ENCODE data around the gene WBP1. TPM values are rescaled to one million over a fixed set of nuclear protein-coding genes. Genes with fewer than 3 reads are reported as not detected.
A peak's percentile ranks its signal among the peaks of the same experiment; 100 is the strongest.

The WBP1 gene
- total RNA-seq, 1 experiment from 2014 or later = 37.9 TPM

DNA sequence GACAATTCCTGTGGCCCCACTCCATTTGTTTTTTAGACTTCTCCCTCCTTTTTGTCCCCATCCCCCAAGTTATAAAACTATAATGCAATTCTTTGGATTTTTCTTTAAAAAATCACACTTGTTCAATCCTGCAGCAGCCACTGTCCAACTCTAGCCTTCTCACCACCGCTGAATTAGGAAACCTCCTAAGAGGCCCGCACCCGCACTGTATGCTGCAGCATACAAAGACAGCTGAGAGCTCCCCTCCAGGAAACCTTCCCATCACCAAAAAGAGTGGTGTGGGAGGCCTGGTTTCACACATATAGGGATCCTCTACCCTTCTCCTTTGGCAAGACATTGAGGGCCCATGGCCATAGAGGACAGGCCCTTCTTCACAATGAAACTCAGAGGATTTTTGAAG is 46.4 kb downstream of the WBP1 start:
- H3K27me3 ChIP-seq (replicated peaks; ENCODE audit: insufficient read depth, low read depth, low read length, poor library complexity) = peaks cover 9% of the 10 kb centered on the region
- no peak overlapping the region for H3K27ac ChIP-seq (ENCODE audit: low read depth, low read length, poor library complexity, severe bottlenecking)
- TF ChIP-seq EZH2 (IDR thresholded peaks at IDR 0.05; ENCODE audit: borderline replicate concordance, low read depth, low read length, poor library complexity, severe bottlenecking) = no peak
- TF ChIP-seq, protein P1, sequence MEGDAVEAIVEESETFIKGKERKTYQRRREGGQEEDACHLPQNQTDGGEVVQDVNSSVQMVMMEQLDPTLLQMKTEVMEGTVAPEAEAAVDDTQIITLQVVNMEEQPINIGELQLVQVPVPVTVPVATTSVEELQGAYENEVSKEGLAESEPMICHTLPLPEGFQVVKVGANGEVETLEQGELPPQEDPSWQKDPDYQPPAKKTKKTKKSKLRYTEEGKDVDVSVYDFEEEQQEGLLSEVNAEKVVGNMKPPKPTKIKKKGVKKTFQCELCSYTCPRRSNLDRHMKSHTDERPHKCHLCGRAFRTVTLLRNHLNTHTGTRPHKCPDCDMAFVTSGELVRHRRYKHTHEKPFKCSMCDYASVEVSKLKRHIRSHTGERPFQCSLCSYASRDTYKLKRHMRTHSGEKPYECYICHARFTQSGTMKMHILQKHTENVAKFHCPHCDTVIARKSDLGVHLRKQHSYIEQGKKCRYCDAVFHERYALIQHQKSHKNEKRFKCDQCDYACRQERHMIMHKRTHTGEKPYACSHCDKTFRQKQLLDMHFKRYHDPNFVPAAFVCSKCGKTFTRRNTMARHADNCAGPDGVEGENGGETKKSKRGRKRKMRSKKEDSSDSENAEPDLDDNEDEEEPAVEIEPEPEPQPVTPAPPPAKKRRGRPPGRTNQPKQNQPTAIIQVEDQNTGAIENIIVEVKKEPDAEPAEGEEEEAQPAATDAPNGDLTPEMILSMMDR (conservative IDR thresholded peaks at IDR 0.05; ENCODE audit: low read depth, low read length) = no peak
- H3K4me1 ChIP-seq (ENCODE audit: insufficient read depth, low read length, poor library complexity, severe bottlenecking) = peaks cover 13% of the 10 kb centered on the region
- ChIA-PET POLR2A (ENCODE audit: low non-redundant PET) (no interaction called here), CTCF (no interaction called here)
- intact Hi-C loops (cut with micrococcal nuclease; ENCODE audit: unreplicated experiment) = no loop called here
- H3K4me3 ChIP-seq (ENCODE audit: low read depth, low read length, poor library complexity, severe bottlenecking) = no peak overlapping the region
- H3K36me3 ChIP-seq (ENCODE audit: insufficient read depth, low read length, poor library complexity, severe bottlenecking) = peaks cover 14% of the 10 kb centered on the region
- DNase-seq (ENCODE audit: low spot score) = no peak
- BruUV-seq (replicated peaks) = no TSS peak
- no peaks in the 10 kb centered on the region for H3K9me3 ChIP-seq (ENCODE audit: low read depth, low read length, poor library complexity, severe bottlenecking)

DNA sequence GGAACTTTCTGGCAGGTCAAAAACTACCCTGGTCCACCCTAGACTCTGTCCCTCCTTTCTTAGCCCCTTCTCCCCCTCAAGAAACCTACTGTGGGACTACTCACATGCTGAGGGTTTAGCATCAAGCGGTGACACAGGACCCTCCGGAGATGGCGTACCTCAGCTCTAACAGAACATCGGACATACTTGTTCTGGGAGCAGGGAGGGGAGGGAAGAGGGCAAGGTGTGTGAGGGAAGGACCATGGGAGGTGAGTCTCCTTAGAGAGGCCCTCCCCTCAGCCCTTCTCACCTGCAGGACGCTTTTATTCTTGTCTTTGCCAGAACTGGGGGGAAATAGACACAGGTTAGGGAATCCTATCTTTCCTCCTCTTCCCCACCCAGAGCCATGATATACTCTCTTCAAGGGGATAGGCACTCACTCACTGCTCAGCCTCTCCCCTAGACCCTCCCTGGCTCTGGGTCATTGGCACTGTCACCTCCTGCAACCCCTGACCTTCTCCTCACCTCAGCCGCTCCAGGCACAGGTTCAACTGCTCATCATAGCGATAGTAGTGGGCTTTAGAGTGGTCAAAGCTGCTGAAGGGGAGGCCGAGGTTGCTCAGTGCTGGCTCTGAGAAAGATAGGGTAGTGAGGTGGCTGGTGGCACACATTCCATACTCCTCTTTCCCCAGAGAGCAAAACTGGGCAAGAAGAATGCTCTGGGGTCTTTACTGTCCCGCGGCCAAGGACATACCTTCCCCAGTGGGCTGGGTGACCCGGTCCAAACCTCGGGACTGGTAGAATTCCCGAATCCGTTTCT is 47.4 kb downstream of the WBP1 start:
- H3K27me3 ChIP-seq (replicated peaks; ENCODE audit: insufficient read depth, low read depth, low read length, poor library complexity) = no peaks in the 10 kb centered on the region
- H3K27ac ChIP-seq (ENCODE audit: low read depth, low read length, poor library complexity, severe bottlenecking) = no peak overlapping the region
- no TSS peak for BruUV-seq (replicated peaks)
- H3K36me3 ChIP-seq (ENCODE audit: insufficient read depth, low read length, poor library complexity, severe bottlenecking) = peaks cover 14% of the 10 kb centered on the region
- CTCF ChIA-PET = no interaction called here
- no peaks in the 10 kb centered on the region for H3K9me3 ChIP-seq (ENCODE audit: low read depth, low read length, poor library complexity, severe bottlenecking)
- H3K4me1 ChIP-seq (ENCODE audit: insufficient read depth, low read length, poor library complexity, severe bottlenecking) = peaks cover 13% of the 10 kb centered on the region
- no peak for DNase-seq (ENCODE audit: low spot score)
- POLR2A ChIA-PET (ENCODE audit: low non-redundant PET) = no interaction called here
- no peak for TF ChIP-seq EZH2 (IDR thresholded peaks at IDR 0.05; ENCODE audit: borderline replicate concordance, low read depth, low read length, poor library complexity, severe bottlenecking)
- TF ChIP-seq, protein P1 (conservative IDR thresholded peaks at IDR 0.05; ENCODE audit: low read depth, low read length) = no peak
- peak overlapping the region; percentile 0 for H3K4me3 ChIP-seq (ENCODE audit: low read depth, low read length, poor library complexity, severe bottlenecking)
- intact Hi-C loops (cut with micrococcal nuclease; ENCODE audit: unreplicated experiment) = loop anchor here (2.0 kb wide), 1 partner anchor 23 kb away; the partner anchor contains the start of genes AUP1 and HTRA2

- ChIA-PET CTCF (interaction anchor here (0.6 to 1.1 kb wide), 2 partner anchors 24 to 25 kb away, joined by 3 read pairs; partner anchors contain the start of genes CCDC142 and TTC31), POLR2A (ENCODE audit: low non-redundant PET) (interaction anchor here (0.6 to 0.8 kb wide), 2 partner anchors 25 to 41 kb away, joined by 4 to 13 read pairs; partner anchors contain the start of genes CCDC142 and TTC31)
- peak; percentile 99 for DNase-seq (ENCODE audit: low spot score)
- Histone ChIP-seq H3K4me1 (ENCODE audit: insufficient read depth, low read length, poor library complexity, severe bottlenecking) (peaks cover 13% of the 10 kb centered on the region), H3K36me3 (ENCODE audit: insufficient read depth, low read length, poor library complexity, severe bottlenecking) (peaks cover 14% of the 10 kb centered on the region), H3K27me3 (replicated peaks; ENCODE audit: insufficient read depth, low read depth, low read length, poor library complexity) (no peaks in the 10 kb centered on the region), H3K9me3 (ENCODE audit: low read depth, low read length, poor library complexity, severe bottlenecking) (no peaks in the 10 kb centered on the region), H3K4me3 (ENCODE audit: low read depth, low read length, poor library complexity, severe bottlenecking) (peak within 1 kb of the TSS; percentile 63), H3K27ac (ENCODE audit: low read depth, low read length, poor library complexity, severe bottlenecking) (peak within 1 kb of the TSS; percentile 97)
- intact Hi-C loops (cut with micrococcal nuclease; ENCODE audit: unreplicated experiment) = loop anchor here (2.0 kb wide), 1 partner anchor 21 kb away; the partner anchor contains the start of genes AUP1 and HTRA2
- no TSS peak for BruUV-seq (replicated peaks)
- TF ChIP-seq EZH2 (IDR thresholded peaks at IDR 0.05; ENCODE audit: borderline replicate concordance, low read depth, low read length, poor library complexity, severe bottlenecking) = no peak
- TF ChIP-seq, protein P1 (conservative IDR thresholded peaks at IDR 0.05; ENCODE audit: low read depth, low read length) = peak; percentile 72
Measured at GRCh38 chr2:74507145-74507925, 49.1 kb downstream of the WBP1 start, which contains the start of gene PCGF1. Gene PCGF1, minus strand, starts transcription at chr2:74507695. Its CDS starts 27 bp downstream, at chr2:74507668.

All from A673 (cell line).